Measurements from ENCODE around the gene DCAF8. TPM values are rescaled to one million over a fixed set of nuclear protein-coding genes. Genes with fewer than 3 reads are reported as not detected.

Gene DCAF8
- total and polyA plus RNA-seq, 2 experiments from 2014 or later: 55.0 to 104 TPM

DNA sequence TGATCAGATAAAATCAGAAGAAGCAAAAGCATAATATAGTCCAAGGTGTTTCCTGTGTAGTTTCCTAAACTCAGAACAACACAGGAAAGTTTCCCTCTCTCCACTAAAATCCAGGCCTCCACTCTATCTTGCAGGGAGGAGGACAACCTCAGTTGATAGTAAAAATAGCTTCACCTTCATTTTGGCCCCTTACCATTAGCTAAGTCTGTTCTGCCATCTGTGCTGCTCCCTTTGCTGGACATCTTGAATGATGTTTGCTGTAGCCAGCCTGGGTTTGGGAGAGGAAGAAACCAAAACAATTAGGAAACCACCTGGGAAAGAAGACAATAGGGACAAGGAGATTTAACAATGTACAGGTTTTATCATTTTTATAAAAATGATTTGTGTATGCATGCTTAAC is 18.6 kb downstream of the DCAF8 start:
- peaks cover 35% of the 10 kb centered on the region for H4K20me1 ChIP-seq (replicated peaks; ENCODE audit: insufficient read depth)
- Mint-ChIP-seq H3K9me3 (no peaks in the 10 kb centered on the region), H3K36me3 (ENCODE audit: low read depth) (peaks cover 34% of the 10 kb centered on the region), H3K4me3 (no peak overlapping the region), H3K4me1 (peaks cover 7% of the 10 kb centered on the region; the same call in 2 of the 3 replicates), H3K27me3 (ENCODE audit: insufficient read depth, low read depth, poor library complexity) (peaks cover 2% of the 10 kb centered on the region), H3K27ac (no peak overlapping the region)
- ATAC-seq (no peak), DNase-seq (ENCODE audit: low spot score) (no peak)
- H3K4me2 ChIP-seq: no peak overlapping the region
- peak overlapping the region; percentile 56; the same call in 1 of the 2 replicates for H3K27ac ChIP-seq (ENCODE audit: low read depth)
- peaks cover 3% of the 10 kb centered on the region; the same call in 1 of the 2 replicates for H3K4me1 ChIP-seq (ENCODE audit: insufficient read depth)
- H2AFZ ChIP-seq: no peak overlapping the region
- peaks cover 66% of the 10 kb centered on the region for H3K79me2 ChIP-seq (replicated peaks; ENCODE audit: insufficient read depth)
- peaks cover 22% of the 10 kb centered on the region for H3K36me3 ChIP-seq (ENCODE audit: insufficient read depth)
- H3K4me3 ChIP-seq: no peak overlapping the region
- TF ChIP-seq NANOG (IDR thresholded peaks at IDR 0.05; ENCODE audit: borderline replicate concordance) (no peak), STAT1 (IDR thresholded peaks at IDR 0.05; ENCODE audit: unreplicated experiment) (no peak), EZH2 (IDR thresholded peaks at IDR 0.05; ENCODE audit: low read depth, unreplicated experiment) (no peak), ZNF114 (CRISPR knock-in tag; IDR thresholded peaks at IDR 0.05) (no peak), POLR2AphosphoS5 (IDR thresholded peaks at IDR 0.05; ENCODE audit: low read depth) (no peak), ZNF331 (CRISPR knock-in tag; IDR thresholded peaks at IDR 0.05; ENCODE audit: low read depth) (no peak), EZH2phosphoT487 (IDR thresholded peaks at IDR 0.05; ENCODE audit: unreplicated experiment) (no peak), JUNB (IDR thresholded peaks at IDR 0.05; ENCODE audit: unreplicated experiment) (no peak)
- TF ChIP-seq, protein P1, sequence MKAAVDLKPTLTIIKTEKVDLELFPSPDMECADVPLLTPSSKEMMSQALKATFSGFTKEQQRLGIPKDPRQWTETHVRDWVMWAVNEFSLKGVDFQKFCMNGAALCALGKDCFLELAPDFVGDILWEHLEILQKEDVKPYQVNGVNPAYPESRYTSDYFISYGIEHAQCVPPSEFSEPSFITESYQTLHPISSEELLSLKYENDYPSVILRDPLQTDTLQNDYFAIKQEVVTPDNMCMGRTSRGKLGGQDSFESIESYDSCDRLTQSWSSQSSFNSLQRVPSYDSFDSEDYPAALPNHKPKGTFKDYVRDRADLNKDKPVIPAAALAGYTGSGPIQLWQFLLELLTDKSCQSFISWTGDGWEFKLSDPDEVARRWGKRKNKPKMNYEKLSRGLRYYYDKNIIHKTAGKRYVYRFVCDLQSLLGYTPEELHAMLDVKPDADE (IDR thresholded peaks at IDR 0.05): no peak
- TF ChIP-seq, protein P2, sequence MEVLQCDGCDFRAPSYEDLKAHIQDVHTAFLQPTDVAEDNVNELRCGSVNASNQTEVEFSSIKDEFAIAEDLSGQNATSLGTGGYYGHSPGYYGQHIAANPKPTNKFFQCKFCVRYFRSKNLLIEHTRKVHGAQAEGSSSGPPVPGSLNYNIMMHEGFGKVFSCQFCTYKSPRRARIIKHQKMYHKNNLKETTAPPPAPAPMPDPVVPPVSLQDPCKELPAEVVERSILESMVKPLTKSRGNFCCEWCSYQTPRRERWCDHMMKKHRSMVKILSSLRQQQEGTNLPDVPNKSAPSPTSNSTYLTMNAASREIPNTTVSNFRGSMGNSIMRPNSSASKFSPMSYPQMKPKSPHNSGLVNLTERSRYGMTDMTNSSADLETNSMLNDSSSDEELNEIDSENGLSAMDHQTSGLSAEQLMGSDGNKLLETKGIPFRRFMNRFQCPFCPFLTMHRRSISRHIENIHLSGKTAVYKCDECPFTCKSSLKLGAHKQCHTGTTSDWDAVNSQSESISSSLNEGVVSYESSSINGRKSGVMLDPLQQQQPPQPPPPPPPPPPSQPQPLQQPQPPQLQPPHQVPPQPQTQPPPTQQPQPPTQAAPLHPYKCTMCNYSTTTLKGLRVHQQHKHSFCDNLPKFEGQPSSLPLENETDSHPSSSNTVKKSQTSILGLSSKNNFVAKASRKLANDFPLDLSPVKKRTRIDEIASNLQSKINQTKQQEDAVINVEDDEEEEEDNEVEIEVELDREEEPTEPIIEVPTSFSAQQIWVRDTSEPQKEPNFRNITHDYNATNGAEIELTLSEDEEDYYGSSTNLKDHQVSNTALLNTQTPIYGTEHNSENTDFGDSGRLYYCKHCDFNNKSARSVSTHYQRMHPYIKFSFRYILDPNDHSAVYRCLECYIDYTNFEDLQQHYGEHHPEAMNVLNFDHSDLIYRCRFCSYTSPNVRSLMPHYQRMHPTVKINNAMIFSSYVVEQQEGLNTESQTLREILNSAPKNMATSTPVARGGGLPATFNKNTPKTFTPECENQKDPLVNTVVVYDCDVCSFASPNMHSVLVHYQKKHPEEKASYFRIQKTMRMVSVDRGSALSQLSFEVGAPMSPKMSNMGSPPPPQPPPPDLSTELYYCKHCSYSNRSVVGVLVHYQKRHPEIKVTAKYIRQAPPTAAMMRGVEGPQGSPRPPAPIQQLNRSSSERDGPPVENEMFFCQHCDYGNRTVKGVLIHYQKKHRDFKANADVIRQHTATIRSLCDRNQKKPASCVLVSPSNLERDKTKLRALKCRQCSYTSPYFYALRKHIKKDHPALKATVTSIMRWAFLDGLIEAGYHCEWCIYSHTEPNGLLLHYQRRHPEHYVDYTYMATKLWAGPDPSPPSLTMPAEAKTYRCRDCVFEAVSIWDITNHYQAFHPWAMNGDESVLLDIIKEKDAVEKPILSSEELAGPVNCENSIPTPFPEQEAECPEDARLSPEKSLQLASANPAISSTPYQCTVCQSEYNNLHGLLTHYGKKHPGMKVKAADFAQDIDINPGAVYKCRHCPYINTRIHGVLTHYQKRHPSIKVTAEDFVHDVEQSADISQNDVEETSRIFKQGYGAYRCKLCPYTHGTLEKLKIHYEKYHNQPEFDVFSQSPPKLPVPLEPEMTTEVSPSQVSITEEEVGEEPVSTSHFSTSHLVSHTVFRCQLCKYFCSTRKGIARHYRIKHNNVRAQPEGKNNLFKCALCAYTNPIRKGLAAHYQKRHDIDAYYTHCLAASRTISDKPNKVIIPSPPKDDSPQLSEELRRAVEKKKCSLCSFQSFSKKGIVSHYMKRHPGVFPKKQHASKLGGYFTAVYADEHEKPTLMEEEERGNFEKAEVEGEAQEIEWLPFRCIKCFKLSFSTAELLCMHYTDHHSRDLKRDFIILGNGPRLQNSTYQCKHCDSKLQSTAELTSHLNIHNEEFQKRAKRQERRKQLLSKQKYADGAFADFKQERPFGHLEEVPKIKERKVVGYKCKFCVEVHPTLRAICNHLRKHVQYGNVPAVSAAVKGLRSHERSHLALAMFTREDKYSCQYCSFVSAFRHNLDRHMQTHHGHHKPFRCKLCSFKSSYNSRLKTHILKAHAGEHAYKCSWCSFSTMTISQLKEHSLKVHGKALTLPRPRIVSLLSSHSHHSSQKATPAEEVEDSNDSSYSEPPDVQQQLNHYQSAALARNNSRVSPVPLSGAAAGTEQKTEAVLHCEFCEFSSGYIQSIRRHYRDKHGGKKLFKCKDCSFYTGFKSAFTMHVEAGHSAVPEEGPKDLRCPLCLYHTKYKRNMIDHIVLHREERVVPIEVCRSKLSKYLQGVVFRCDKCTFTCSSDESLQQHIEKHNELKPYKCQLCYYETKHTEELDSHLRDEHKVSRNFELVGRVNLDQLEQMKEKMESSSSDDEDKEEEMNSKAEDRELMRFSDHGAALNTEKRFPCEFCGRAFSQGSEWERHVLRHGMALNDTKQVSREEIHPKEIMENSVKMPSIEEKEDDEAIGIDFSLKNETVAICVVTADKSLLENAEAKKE (CRISPR knock-in tag; IDR thresholded peaks at IDR 0.05): no peak
- TF ChIP-seq, protein P3, sequence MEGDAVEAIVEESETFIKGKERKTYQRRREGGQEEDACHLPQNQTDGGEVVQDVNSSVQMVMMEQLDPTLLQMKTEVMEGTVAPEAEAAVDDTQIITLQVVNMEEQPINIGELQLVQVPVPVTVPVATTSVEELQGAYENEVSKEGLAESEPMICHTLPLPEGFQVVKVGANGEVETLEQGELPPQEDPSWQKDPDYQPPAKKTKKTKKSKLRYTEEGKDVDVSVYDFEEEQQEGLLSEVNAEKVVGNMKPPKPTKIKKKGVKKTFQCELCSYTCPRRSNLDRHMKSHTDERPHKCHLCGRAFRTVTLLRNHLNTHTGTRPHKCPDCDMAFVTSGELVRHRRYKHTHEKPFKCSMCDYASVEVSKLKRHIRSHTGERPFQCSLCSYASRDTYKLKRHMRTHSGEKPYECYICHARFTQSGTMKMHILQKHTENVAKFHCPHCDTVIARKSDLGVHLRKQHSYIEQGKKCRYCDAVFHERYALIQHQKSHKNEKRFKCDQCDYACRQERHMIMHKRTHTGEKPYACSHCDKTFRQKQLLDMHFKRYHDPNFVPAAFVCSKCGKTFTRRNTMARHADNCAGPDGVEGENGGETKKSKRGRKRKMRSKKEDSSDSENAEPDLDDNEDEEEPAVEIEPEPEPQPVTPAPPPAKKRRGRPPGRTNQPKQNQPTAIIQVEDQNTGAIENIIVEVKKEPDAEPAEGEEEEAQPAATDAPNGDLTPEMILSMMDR (conservative IDR thresholded peaks at IDR 0.05; ENCODE audit: low read depth in 2 of 2): no peak
- TF ChIP-seq, protein P4, sequence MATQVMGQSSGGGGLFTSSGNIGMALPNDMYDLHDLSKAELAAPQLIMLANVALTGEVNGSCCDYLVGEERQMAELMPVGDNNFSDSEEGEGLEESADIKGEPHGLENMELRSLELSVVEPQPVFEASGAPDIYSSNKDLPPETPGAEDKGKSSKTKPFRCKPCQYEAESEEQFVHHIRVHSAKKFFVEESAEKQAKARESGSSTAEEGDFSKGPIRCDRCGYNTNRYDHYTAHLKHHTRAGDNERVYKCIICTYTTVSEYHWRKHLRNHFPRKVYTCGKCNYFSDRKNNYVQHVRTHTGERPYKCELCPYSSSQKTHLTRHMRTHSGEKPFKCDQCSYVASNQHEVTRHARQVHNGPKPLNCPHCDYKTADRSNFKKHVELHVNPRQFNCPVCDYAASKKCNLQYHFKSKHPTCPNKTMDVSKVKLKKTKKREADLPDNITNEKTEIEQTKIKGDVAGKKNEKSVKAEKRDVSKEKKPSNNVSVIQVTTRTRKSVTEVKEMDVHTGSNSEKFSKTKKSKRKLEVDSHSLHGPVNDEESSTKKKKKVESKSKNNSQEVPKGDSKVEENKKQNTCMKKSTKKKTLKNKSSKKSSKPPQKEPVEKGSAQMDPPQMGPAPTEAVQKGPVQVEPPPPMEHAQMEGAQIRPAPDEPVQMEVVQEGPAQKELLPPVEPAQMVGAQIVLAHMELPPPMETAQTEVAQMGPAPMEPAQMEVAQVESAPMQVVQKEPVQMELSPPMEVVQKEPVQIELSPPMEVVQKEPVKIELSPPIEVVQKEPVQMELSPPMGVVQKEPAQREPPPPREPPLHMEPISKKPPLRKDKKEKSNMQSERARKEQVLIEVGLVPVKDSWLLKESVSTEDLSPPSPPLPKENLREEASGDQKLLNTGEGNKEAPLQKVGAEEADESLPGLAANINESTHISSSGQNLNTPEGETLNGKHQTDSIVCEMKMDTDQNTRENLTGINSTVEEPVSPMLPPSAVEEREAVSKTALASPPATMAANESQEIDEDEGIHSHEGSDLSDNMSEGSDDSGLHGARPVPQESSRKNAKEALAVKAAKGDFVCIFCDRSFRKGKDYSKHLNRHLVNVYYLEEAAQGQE (IDR thresholded peaks at IDR 0.05; ENCODE audit: unreplicated experiment): no peak
- no peaks in the 10 kb centered on the region for H3K27me3 ChIP-seq (ENCODE audit: insufficient read depth)
- H3K9me2 ChIP-seq (ENCODE audit: insufficient read depth): no peaks in the 10 kb centered on the region
- 0 out of 2 replicates have a peak, but pooled peaks cover 3% of the 10 kb centered on the region for H3F3A ChIP-seq (replicated peaks; ENCODE audit: low read depth)

Data from GM23338 (cell line).